Panc1 (cell line): Measurements from ENCODE around the gene RNF208.

Source experiments
- CTCF ChIP-seq: fragments of 450-650 bp; IDR thresholded peaks from 2 replicates; pipeline ENCODE4 v1.5.1; 2017; ENCODE audit warnings: mild to moderate bottlenecking
- POLR2AphosphoS5 ChIP-seq: IDR thresholded peaks from 2 replicates; pipeline ENCODE4 v1.6.1; 2012; ENCODE audit warnings: mild to moderate bottlenecking, low read depth, low read length, moderate library complexity
- REST ChIP-seq, 2 experiments: IDR thresholded peaks; 2 replicates each; pipeline ENCODE4 v1.6.1; 2011 to 2012; ENCODE audit warnings: low read depth in 2 of 2, control low read depth in 1 of 2, low read length in 1 of 2, mild to moderate bottlenecking in 1 of 2, moderate library complexity in 1 of 2; ENCODE audit not compliant: insufficient read depth in 1 of 2

- TF ChIP-seq CTCF = no peak
- TF ChIP-seq REST (IDR thresholded peaks at IDR 0.05; ENCODE audit: insufficient read depth in 1 of 2, low read depth in 2 of 2, low read length in 1 of 2) = no peak
- no peak for TF ChIP-seq POLR2AphosphoS5
These were observed 34.7 kb downstream of the RNF208 start for GRCh38 chr9:137187386-137187785.
